ENCODE data around the gene IPO5.

Gene IPO5

DNA sequence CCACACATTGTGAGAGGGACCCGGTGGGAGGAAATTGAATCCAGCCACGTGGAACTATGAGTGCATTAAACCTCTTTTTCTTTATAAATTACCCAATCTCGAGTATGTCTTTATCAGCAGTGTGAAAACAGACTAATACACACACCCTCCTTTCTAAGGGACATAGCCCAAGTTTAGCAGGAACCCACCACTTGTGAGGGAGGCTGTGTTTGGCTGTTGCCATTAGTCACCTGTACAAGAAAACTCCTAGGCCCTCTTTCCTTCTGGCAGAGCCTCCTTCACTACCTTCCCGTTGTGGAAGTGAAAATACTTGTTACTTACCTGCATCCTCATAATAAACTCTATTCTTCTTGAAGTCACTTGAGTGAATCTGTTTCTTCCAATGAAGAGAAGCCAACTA is 113.2 kb downstream of the IPO5 start:
- no peak for DNase-seq

DNA sequence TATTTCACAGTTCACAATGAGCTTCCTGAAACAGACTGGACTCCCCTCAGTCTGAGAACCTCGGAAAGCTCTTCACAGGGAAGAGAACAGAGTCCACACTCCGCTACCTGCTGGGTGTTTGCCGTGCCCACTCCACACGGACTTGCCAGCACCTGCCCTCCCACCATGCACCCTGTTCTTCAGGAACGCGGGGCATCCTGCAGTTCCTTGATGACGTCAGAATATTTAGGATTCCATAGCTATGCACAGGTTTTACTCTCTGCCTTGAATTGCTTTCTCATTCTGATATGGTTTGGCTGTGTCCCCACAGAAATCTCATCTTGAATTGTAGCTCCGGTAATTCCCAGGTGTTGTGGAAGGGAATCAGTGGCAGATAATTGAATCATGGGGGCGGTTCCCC is 115.0 kb downstream of the IPO5 start:
- DNase-seq, result no peak

DNA sequence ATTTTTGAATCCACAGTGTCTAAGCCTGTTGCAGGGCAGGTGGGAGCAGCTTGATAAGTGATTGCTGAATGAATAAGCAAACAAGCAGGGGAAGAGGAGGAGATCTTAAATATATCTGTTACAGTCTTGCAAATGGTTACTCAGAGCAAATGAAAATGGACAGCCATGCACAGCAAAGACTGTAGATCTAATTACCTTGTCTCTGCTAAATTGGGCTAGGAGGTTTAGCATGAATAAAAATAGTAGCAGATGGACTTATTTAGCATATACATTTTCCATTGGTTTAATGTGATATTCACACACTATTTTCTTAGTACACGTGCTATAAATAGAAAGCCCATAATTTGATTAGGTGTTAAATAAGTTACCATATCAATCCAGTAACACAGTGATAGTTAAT is 116.5 kb downstream of the IPO5 start:
- no peak for DNase-seq

DNA sequence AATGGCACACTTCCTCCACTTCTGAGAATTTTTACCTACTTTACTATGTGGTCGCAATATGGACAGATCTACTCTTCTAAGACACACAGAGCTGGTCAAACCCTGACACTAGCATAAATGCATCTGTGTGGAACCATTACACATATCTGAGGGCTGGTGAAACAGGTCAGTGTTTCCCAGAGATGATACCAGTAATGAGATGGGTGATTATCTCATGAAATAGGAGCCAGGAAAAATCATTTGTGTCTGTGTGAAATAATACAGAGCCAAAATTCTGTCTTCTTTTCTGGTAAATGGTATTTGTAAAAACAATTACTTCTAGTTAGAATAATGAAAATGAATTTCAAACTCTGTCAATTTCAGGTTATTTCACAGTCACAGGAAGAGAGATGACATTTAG is 117.8 kb downstream of the IPO5 start:
- no peak for DNase-seq

DNA sequence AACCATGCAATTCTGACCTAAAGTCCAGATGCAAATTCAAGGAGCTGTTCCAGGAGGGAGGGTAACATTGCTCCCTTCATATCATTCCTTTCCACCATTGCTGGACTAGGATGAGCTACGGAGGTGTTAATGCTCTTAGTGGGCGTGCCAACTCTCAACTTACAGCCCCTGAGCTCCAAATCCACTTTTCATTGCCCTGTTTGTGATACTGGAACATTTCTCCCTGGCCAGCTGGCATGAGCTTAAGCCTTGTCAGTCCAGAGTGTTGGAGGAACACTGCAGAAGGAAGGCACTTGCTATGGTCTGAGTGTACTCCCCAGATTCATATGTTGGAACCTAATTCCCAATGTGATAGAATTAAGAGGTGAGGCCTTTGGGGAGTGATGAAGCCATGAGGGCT is 119.0 kb downstream of the IPO5 start:
- no peak for DNase-seq
